ENCODE data around the gene NRG2.

DNA sequence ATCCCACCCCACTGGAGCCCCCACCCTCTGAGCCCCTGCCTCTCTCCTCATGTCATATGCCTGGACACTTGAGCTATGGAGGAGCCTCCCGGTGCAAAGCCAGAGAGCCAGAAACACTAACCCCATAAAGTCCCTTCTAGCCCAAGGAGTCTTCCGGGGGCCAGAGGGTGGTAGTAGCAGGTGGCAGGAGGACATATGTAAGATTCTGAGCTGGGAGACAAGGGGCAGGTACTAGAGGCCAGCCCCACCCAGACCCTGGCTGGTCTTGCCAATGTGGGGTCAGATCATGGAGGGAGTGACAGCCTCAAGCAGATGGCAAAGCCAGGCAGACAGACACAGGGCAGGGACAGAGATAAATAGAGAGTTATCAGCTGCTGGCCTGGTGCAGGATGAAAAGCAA is 184.1 kb downstream of the NRG2 start:
- TF ChIP-seq, protein P1, sequence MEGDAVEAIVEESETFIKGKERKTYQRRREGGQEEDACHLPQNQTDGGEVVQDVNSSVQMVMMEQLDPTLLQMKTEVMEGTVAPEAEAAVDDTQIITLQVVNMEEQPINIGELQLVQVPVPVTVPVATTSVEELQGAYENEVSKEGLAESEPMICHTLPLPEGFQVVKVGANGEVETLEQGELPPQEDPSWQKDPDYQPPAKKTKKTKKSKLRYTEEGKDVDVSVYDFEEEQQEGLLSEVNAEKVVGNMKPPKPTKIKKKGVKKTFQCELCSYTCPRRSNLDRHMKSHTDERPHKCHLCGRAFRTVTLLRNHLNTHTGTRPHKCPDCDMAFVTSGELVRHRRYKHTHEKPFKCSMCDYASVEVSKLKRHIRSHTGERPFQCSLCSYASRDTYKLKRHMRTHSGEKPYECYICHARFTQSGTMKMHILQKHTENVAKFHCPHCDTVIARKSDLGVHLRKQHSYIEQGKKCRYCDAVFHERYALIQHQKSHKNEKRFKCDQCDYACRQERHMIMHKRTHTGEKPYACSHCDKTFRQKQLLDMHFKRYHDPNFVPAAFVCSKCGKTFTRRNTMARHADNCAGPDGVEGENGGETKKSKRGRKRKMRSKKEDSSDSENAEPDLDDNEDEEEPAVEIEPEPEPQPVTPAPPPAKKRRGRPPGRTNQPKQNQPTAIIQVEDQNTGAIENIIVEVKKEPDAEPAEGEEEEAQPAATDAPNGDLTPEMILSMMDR (IDR thresholded peaks at IDR 0.05) = no peak
- no peak for TF ChIP-seq POLR2A (IDR thresholded peaks at IDR 0.05)
